ENCODE data around the gene FAM20C.
"Not testable (repeated sequence)": the region's sequence is repeated elsewhere in the genome, so short reads cannot be mapped to it uniquely, and the experiment has no call there.

FAM20C gene

DNA sequence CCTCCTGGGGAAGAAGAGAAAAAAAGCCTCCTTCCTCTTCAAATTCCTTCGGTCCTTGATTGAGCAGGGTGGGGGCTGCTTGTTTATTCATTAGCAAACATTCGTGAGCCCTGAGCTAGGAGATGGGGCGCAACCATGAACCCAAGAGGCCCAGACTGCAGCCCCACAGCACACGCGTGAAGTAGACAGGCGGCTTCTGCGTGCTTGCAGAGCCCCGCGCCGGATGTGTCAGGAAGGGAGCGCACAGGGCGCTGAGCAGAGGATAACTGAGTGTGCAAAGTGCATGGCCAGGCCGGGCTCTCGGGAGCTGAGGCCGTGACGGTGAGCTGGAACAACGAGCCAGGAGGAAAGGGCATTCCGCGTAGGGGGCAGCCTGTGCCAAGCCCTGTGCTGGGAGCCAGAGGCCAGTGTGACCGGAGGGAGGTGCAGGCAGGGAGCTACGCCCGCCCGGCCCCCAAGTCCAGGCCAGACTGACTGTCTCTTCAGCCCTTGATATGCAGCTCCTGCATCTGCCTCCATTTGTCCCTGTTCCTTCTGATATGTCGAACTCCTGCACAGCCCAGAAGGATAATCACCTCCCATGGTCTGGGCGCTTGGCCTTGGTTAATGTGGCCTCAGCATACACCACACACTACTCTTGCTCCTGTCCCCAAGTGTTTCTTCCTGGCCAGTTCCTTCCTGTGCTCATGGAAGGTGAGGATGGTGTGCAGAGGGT, 102.2 kb downstream of the FAM20C start:
- DNase-seq (ENCODE audit: low spot score): no peak

GRCh38 chr7:295155-296154, 103.1 kb downstream of the FAM20C start:
- no peak for DNase-seq (ENCODE audit: low spot score)

- no peak for DNase-seq (ENCODE audit: low spot score)
Measured at GRCh38 chr7:296373-296945, 104.1 kb downstream of the FAM20C start.

GRCh38 chr7:297141-297540, 104.8 kb downstream of the FAM20C start:
- DNase-seq (ENCODE audit: low spot score): not testable (repeated sequence)

DNA sequence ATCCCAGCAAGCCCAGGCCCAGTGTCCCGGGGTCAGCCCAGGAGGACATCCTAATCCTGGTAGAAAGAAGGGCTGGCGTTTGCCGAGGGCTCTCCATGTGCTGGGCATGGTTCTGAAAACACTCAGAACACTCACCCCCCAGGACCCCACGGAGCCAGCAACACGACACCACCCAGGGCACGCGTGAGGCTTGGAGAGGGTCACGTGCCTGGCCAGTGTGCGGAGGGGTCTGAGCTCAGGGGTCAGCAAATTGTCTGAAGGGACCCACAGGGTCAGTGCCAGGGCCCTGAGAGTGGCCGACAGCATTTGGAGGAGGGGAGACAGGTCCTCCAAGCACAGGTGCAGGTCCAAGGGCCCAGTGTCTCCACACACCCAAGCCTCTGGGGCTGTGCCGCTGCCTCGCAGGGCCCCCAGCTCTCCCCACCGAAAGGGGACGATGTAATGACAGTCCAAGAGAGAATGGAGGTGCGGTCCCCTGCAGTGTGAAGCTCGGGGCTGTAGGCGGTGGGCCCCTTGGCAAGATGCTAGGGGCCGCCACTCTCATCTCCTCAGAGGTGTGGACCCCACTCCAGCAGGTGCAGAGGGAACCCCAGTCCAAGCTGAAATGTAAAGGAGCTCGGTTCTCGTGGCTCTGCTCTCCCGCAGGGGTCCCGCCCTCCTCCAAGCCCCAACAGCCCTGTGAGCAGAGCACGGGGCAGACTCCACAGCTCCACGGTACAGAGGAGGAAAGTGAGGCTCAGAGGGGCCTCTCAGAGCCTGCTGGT, 105.4 kb downstream of the FAM20C start:
- DNase-seq (ENCODE audit: low spot score): no peak

- no peak for DNase-seq (ENCODE audit: low spot score)
Measured at GRCh38 chr7:298375-298702, 106.0 kb downstream of the FAM20C start.

- DNase-seq (ENCODE audit: low spot score): no peak
Measured at GRCh38 chr7:298743-299142, 106.4 kb downstream of the FAM20C start.

- no peak for DNase-seq (ENCODE audit: low spot score)
Measured at GRCh38 chr7:299169-299568, 106.8 kb downstream of the FAM20C start.

- no peak for DNase-seq (ENCODE audit: low spot score)
Measured at GRCh38 chr7:299628-300027, 107.3 kb downstream of the FAM20C start.

DNA sequence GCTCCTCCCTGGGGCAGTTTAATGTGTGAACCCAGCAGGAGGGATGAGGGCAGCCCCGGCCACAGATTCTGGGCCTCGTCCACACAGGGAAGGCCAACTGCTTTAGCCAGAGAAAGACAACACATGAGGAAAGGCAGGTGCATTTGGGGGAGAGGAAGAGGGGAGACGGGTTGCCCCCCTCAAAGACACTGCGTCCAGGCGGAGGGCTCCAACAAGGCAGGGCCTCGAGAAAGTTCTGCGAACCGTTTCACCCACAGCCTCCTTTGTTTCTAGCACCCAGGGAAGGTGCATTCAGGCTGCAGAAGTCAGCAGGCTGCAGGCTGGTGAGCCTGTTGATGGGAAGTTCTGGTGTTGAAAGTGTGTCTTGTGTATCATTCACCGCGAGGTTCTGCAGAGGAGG, 107.7 kb downstream of the FAM20C start:
- no peak for DNase-seq (ENCODE audit: low spot score)

DNA sequence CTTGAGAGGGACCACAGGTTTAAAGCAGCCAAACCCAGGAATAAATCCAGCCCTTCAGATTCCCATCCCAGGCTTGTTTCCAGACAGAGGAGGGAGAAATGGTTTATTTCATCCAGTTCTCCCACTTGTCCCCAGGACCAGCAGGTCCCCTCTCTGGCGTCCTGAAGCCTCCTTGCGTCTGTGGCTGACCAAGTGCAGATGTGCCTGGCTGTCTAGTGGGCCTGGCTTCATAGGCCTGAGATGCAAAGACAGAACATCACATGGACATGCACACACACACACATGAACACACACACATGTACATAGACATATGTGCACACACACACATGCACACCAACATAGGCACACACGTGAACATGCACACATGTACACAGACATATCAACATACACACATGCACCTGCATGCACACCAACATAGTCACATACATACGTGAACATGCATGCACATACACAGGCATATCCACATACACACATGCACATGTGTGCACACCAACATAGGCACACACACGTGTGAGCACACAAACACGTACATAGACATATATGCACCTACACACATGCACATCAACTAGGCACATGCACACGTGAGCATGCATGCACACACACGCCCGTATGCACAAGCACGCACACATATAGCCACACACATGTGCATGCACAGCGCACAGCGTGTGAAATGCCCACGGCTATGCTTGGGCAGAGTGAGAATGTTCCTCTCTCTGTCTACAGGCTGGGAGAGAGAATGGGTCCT, 108.3 kb downstream of the FAM20C start:
- DNase-seq (ENCODE audit: low spot score): no peak

DNA sequence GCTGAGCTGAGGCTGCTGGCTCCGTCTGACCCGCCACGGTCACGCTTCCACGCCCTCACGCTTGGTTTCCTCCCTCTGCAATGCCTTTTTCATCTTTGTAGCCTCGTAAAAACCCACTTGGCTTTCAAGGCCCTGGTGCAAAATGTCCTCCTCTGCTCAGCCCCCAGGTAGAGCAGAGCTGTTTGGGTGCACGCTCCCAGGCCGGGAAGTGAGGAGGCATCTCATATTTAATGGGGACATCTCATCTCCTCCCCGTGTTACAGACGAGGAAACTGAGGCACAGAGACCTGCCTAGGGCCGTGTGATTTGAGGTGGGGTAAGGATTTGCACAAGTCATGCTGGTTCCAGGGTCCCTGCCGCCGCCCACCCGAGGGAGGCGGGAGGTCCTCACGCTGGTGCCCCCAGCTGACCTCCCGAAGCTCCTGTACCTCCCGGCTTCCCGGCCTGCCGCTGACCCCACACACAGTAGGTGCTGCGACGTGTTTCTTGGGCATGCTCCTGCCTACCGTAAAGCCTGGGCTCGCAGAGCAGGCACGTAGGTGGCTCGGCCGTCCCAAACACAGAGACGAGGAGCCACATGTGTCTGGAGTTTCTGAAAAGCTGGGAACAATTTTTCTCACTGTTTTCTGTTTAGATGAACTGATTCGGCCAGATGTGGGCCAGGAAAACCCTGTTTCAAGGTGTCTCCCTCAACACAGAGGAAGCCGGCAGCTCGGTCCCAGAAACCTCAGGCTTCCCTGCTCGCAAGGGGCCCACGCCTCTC, 109.1 kb downstream of the FAM20C start:
- DNase-seq (ENCODE audit: low spot score): no peak

- no peak for DNase-seq (ENCODE audit: low spot score)
Measured at GRCh38 chr7:302054-302992, 110.0 kb downstream of the FAM20C start.

DNA sequence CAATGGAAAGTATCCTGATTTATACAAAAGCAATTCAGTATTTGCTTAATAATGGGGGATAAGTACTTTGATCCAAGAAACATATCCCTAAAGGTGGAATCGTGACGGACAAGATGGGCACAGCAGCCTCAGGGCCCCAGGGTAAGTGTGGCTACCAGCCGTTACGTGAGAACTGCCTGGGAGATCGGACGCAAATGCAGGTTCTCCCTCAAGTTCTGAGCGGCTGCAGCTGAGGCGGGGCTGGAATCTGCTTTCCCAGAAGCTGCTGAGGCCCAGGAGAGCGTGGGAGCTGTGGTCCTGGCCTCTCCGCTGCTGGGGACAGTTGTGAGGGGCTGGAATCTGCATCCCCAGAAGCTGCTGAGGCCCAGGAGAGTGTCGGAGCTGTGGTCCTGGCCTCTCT, 111.1 kb downstream of the FAM20C start:
- DNase-seq (ENCODE audit: low spot score): no peak

- no peak for DNase-seq (ENCODE audit: low spot score)
Measured at GRCh38 chr7:303884-304573, 111.7 kb downstream of the FAM20C start.

DNA sequence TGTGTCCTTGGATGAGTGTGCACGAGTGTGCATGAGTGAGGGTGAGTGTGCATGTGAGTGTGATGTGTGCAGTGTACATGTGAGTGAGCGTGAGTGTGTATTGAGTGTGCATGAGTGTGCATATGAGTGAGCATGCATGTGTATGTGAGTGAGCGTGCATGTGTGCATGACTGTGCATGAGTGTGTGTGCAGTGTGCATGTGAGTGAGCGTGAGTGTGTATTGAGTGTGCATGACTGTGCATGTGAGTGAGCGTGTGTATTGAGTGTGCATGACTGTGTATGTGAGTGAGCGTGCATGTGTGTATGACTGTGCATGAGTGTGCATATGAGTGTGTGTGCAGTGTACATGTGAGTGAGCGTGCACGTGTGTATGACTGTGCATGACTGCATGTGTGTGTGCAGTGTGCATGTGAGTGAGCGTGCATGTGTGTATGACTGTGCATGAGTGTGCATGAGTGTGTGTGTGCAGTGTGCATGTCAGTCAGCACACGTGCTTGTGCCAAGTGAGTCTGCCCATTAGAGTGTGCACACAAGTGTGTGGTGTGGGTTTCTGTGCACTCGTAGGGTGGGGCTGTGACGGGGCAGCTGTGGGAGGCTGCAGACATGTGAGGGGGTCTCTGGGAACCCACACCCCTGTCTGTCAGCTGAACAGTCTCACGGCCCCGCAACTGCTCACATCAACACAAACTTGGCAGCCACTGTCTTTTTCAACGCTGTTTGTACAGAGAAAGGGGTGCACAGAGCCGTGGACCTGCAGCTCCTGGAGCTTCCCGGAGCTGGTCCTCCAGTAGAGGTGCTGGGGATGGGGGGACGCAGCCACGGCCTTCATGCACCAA, 112.4 kb downstream of the FAM20C start:
- no peak for DNase-seq (ENCODE audit: low spot score)

GRCh38 chr7:305410-306151, 113.2 kb downstream of the FAM20C start:
- DNase-seq (ENCODE audit: low spot score): no peak

Measured in HuH-7 (cell line).